ENCODE measurements around the gene SPDYE3. TPM values are rescaled to one million over a fixed set of nuclear protein-coding genes. Genes with fewer than 3 reads are reported as not detected.

Gene SPDYE3
- total and polyA plus RNA-seq, 7 experiments from 2014 or later: 8.5 to 8.7 TPM; not detected in 5

DNA sequence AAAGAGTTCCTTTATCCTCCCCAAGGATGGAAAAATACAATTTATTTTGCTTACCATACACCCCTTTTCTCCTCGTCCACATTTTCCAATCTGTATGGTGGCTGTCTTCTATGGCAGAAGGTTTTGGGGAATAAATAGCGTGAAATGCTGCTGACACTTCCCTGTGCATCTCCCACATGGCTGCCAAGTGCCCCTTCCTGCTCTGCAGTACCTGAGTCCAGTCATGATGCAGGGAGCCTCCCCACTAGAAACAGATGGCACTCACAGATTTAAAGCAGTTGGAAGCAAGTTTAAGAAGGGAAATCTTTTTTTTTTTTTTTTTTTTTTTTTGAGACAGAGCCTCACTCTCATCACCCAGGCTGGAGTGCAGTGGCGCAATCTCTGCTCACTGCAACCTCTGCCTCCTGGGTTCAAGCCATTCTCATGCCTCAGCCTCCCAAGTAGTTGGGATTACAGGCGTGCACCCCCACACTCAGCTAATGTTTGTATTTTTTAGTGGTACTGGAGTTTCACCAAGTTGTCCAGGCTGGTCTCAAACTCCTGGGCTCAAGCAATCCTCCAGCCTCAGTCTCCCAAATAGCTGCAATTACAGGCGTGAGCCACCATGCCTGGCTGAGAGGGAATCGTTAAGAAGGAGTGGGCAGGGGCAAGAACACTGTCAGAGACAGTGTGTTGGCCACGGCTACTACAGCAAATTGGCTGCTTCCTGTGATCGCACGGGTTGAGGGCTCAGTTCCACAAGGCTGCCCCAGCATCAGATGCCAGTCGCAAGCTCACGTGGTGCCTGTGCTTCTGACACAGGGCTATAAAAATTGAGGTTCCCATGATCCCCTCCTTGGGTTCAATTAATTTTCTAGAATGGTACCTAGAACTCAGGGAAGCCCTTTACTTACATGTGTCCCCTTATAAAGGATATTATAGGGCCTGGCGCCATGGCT lies 60.4 kb downstream of the SPDYE3 start:
- no peak for DNase-seq
- Mint-ChIP-seq H3K27ac (peak overlapping the region in 6 of 9 donors; percentile 21 to 82 (median 60)), H3K4me1 (peaks cover 13 to 44% (median 31%) of the 10 kb centered on the region in 7 donors), H3K4me3 (peak overlapping the region in 1 of 10 donors; percentile 33), H3K27me3 (no peaks in the 10 kb centered on the region), H3K36me3 (peaks cover 12 to 28% (median 21%) of the 10 kb centered on the region in 5 donors), H3K9me3 (peaks cover 0 to 2% (median 0%) of the 10 kb centered on the region in 11 donors)
- Histone ChIP-seq H3K4me3 (ENCODE audit: low read length) (no peak overlapping the region), H3K27me3 (ENCODE audit: control insufficient read depth in 2 of 2, insufficient read depth in 2 of 2, low read length in 2 of 2) (no peaks in the 10 kb centered on the region), H3K9me3 (ENCODE audit: control insufficient read depth in 2 of 3, low read length in 3 of 3) (no peaks in the 10 kb centered on the region), H3K36me3 (ENCODE audit: control insufficient read depth in 2 of 3, insufficient read depth in 3 of 3, low read length in 3 of 3) (peaks cover 0 to 13% (median 0%) of the 10 kb centered on the region in 3 experiments), H3K4me1 (ENCODE audit: control insufficient read depth in 2 of 2, insufficient read depth in 2 of 2, low read length in 2 of 2) (peaks cover 0 to 8% of the 10 kb centered on the region in 2 donors), H3K27ac (ENCODE audit: low read depth, low read length) (no peak overlapping the region)
- ChIA-PET POLR2A (interaction anchor here (0.6 to 0.7 kb wide), 2 partner anchors 68 to 100 kb away, joined by 3 read pairs; partner anchors contain the start of gene PPP1R35), CTCF (no interaction called here)
- ATAC-seq: no peak
- intact Hi-C loops (cut with micrococcal nuclease): loop anchor here (2.0 to 5.0 kb wide), 2 partner anchors 39 kb away; no protein-coding TSS in a partner anchor

DNA sequence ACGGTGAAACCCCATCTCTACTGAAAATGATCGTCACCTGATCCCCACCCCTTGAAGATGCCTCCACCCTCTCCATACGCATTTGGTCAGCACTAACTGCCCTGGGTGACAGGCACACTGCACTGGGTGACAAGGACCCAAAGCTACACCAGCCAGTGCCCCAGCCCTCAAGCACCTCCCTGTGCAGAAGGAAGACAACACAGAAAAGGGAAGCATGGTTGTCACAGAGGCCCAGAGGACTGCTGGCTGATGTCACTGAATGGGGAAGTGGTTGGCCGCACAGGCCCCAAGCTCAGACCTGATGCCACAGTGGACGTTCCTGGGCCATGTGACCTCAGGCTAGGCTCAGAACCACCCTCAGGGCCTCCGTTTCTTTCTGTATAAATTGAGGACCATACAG lies 61.6 kb downstream of the SPDYE3 start:
- ATAC-seq: peak; percentile 85
- no peak for DNase-seq
- Mint-ChIP-seq H3K9me3 (peaks cover 0 to 2% (median 0%) of the 10 kb centered on the region in 11 donors), H3K36me3 (peaks cover 5 to 19% (median 14%) of the 10 kb centered on the region in 5 donors), H3K4me1 (peaks cover 13 to 45% (median 31%) of the 10 kb centered on the region in 7 donors), H3K4me3 (peak overlapping the region in 1 of 10 donors; percentile 22), H3K27ac (peak overlapping the region in 6 of 9 donors; percentile 50 to 82 (median 66)), H3K27me3 (no peaks in the 10 kb centered on the region)
- Histone ChIP-seq H3K27me3 (ENCODE audit: control insufficient read depth in 2 of 2, insufficient read depth in 2 of 2, low read length in 2 of 2) (no peaks in the 10 kb centered on the region), H3K9me3 (ENCODE audit: control insufficient read depth in 2 of 3, low read length in 3 of 3) (no peaks in the 10 kb centered on the region), H3K36me3 (ENCODE audit: control insufficient read depth in 2 of 3, insufficient read depth in 3 of 3, low read length in 3 of 3) (peaks cover 0 to 9% (median 0%) of the 10 kb centered on the region in 3 experiments), H3K4me1 (ENCODE audit: control insufficient read depth in 2 of 2, insufficient read depth in 2 of 2, low read length in 2 of 2) (peaks cover 0 to 8% of the 10 kb centered on the region in 2 donors), H3K4me3 (ENCODE audit: low read length) (no peak overlapping the region), H3K27ac (ENCODE audit: low read depth, low read length) (peak overlapping the region; percentile 25)
- ChIA-PET POLR2A (no interaction called here), CTCF (no interaction called here)
- intact Hi-C loops (cut with micrococcal nuclease): loop anchor here (2.0 to 5.0 kb wide), 2 partner anchors 38 kb away; no protein-coding TSS in a partner anchor

DNA sequence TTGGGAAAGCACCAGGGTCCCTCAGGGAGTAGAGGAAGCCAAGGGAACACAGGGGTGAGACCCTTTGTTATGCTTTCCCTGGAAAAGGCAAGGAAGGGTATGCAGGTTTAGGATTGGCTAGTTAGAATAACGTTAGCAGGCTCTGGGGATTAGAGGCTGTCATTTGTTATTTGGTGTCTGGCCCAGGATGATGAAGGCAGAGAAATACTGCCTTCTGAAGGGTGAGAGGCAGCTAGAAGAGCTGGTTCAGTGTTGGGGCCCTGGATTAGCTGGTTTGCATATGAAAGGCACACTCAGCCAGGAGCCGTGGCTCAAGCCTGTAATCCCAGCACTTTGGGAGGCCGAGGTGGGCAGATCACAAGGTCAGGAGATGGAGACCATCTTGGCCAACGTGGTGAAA lies 62.8 kb downstream of the SPDYE3 start:
- Mint-ChIP-seq H3K27ac (peak overlapping the region in 5 of 9 donors; percentile 17 to 71 (median 62)), H3K4me1 (peaks cover 13 to 48% (median 35%) of the 10 kb centered on the region in 7 donors), H3K27me3 (no peaks in the 10 kb centered on the region), H3K9me3 (peaks cover 0 to 2% (median 0%) of the 10 kb centered on the region in 11 donors), H3K36me3 (peaks cover 0 to 11% (median 7%) of the 10 kb centered on the region in 5 donors), H3K4me3 (no peak overlapping the region)
- CTCF ChIA-PET: no interaction called here
- H3K27me3 ChIP-seq (ENCODE audit: control insufficient read depth in 2 of 2, insufficient read depth in 2 of 2, low read length in 2 of 2): no peaks in the 10 kb centered on the region
- DNase-seq: no peak
- POLR2A ChIA-PET: no interaction called here
- peaks cover 0 to 8% of the 10 kb centered on the region in 2 donors for H3K4me1 ChIP-seq (ENCODE audit: control insufficient read depth in 2 of 2, insufficient read depth in 2 of 2, low read length in 2 of 2)
- no peak for ATAC-seq
- no peaks in the 10 kb centered on the region for H3K9me3 ChIP-seq (ENCODE audit: control insufficient read depth in 2 of 3, low read length in 3 of 3)
- peaks cover 0 to 9% (median 0%) of the 10 kb centered on the region in 3 experiments for H3K36me3 ChIP-seq (ENCODE audit: control insufficient read depth in 2 of 3, insufficient read depth in 3 of 3, low read length in 3 of 3)
- intact Hi-C loops (cut with micrococcal nuclease): no loop called here
- no peak overlapping the region for H3K4me3 ChIP-seq (ENCODE audit: low read length)
- H3K27ac ChIP-seq (ENCODE audit: low read depth, low read length): no peak overlapping the region

DNA sequence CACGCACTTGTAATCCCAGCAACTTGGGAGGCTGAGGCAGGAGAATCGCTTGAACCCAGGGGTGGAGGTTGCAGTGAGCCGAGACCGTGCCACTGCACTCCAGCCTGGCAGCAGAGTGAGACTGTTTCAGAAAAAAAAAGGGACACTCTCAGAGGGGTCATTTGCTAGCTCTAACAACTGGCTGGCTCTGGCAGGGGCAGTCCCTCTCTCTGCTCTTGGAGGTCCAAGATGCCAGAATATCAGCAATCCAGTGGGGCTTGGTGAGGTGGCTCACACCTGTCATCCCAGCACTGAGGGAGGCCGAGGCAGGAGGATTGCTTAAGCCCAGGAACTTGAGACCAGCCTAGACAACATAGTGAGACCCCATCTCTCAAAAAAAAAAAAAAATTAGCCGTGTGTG lies 63.2 kb downstream of the SPDYE3 start:
- H3K36me3 ChIP-seq (ENCODE audit: control insufficient read depth in 2 of 3, insufficient read depth in 3 of 3, low read length in 3 of 3): peaks cover 0 to 9% (median 0%) of the 10 kb centered on the region in 3 experiments
- H3K9me3 Mint-ChIP-seq: peaks cover 0 to 2% (median 0%) of the 10 kb centered on the region in 11 donors
- no peaks in the 10 kb centered on the region for H3K27me3 Mint-ChIP-seq
- CTCF ChIA-PET: no interaction called here
- H3K27ac Mint-ChIP-seq: peak overlapping the region in 2 of 9 donors; percentile 4 to 60
- H3K4me1 ChIP-seq (ENCODE audit: control insufficient read depth in 2 of 2, insufficient read depth in 2 of 2, low read length in 2 of 2): peaks cover 0 to 8% of the 10 kb centered on the region in 2 donors
- no peaks in the 10 kb centered on the region for H3K9me3 ChIP-seq (ENCODE audit: control insufficient read depth in 2 of 3, low read length in 3 of 3)
- H3K27ac ChIP-seq (ENCODE audit: low read depth, low read length): no peak overlapping the region
- ATAC-seq: no peak
- DNase-seq: no peak
- no peaks in the 10 kb centered on the region for H3K27me3 ChIP-seq (ENCODE audit: control insufficient read depth in 2 of 2, insufficient read depth in 2 of 2, low read length in 2 of 2)
- intact Hi-C loops (cut with micrococcal nuclease): no loop called here
- H3K4me3 ChIP-seq (ENCODE audit: low read length): no peak overlapping the region
- peaks cover 0 to 11% (median 7%) of the 10 kb centered on the region in 5 donors for H3K36me3 Mint-ChIP-seq
- peaks cover 13 to 44% (median 31%) of the 10 kb centered on the region in 7 donors for H3K4me1 Mint-ChIP-seq
- no peak overlapping the region for H3K4me3 Mint-ChIP-seq
- POLR2A ChIA-PET: no interaction called here

DNA sequence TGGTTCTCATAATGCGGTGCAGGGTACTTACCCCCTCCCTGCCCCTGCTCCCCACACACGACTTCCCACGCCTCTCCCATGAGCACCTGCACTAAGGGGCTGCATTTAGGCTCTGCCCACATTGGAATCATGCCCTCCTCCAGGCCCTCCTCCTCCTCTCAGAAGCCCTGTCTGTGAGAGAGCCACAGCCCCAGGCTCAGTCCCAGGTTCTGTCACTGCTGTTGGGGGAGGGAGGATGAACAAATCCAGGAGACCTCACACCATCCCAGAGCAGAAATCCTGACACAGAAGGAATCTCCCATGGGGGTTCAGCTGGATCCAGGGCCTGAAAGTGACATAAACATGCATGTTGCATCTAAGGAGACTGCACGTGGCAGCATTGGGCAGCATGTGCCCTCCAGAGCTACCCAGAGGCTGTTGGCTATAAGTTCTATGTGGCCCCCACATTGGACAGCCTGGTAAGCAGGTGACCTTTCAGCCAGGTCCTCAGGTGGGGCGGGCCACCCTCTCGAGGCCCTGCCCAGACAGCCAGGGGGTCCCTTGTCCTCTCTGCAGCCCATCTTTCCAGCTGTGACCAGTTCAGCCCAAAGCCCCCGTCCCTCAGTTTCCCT lies 64.2 kb downstream of the SPDYE3 start:
- POLR2A ChIA-PET: no interaction called here
- intact Hi-C loops (cut with micrococcal nuclease): no loop called here
- Histone ChIP-seq H3K4me1 (ENCODE audit: control insufficient read depth in 2 of 2, insufficient read depth in 2 of 2, low read length in 2 of 2) (no peaks in the 10 kb centered on the region), H3K27me3 (ENCODE audit: control insufficient read depth in 2 of 2, insufficient read depth in 2 of 2, low read length in 2 of 2) (no peaks in the 10 kb centered on the region), H3K27ac (ENCODE audit: low read depth, low read length) (no peak overlapping the region), H3K9me3 (ENCODE audit: control insufficient read depth in 2 of 3, low read length in 3 of 3) (no peaks in the 10 kb centered on the region), H3K4me3 (ENCODE audit: low read length) (no peak overlapping the region), H3K36me3 (ENCODE audit: control insufficient read depth in 2 of 3, insufficient read depth in 3 of 3, low read length in 3 of 3) (peaks cover 0 to 9% (median 0%) of the 10 kb centered on the region in 3 experiments)
- Mint-ChIP-seq H3K9me3 (peaks cover 0 to 2% (median 0%) of the 10 kb centered on the region in 11 donors), H3K36me3 (peaks cover 0 to 8% (median 7%) of the 10 kb centered on the region in 5 donors), H3K27ac (peak overlapping the region in 5 of 9 donors; percentile 13 to 74 (median 46)), H3K4me1 (peaks cover 5 to 41% (median 23%) of the 10 kb centered on the region in 7 donors), H3K4me3 (no peak overlapping the region), H3K27me3 (no peaks in the 10 kb centered on the region)
- CTCF ChIA-PET: no interaction called here
- DNase-seq (no peak), ATAC-seq (no peak)

Data from naive thymus-derived CD4-positive, alpha-beta T cell (primary cell).